ENCODE measurements around the gene L3MBTL3.

GRCh38 chr6:130035211-130035610 is 16.8 kb downstream of the L3MBTL3 start:
- TF ChIP-seq CTCF (IDR thresholded peaks at IDR 0.05; ENCODE audit: poor library complexity, severe bottlenecking) (no peak), REST (IDR thresholded peaks at IDR 0.05; ENCODE audit: borderline replicate concordance) (no peak)

Data from neural cell (in vitro differentiated cells).